Neural cell (in vitro differentiated cells): Measurements from ENCODE around the gene AKR1A1. TPM values are rescaled to one million over a fixed set of nuclear protein-coding genes. Genes with fewer than 3 reads are reported as not detected.

ENCODE experiments used
- H2AFZ ChIP-seq: fragments of 200-600, 300-800 bp; sonication (generic), shearing (Covaris generic); 2 replicates; pipeline ENCODE4 v1.6.0; 2014; ENCODE audit warnings: low read depth, mild to moderate bottlenecking, antibody characterized with exemption, low read length, moderate library complexity
- H3F3A ChIP-seq: fragments of 200-600 bp; shearing (Covaris generic); 2 replicates; pipeline ENCODE4 v1.6.1; 2016; ENCODE audit warnings: mild to moderate bottlenecking, moderate library complexity, mixed read lengths, antibody characterized with exemption, low read length; ENCODE audit not compliant: insufficient read depth, poor library complexity, severe bottlenecking
- H3K27ac ChIP-seq: fragments of 200-600, 300-800 bp; sonication (generic), shearing (Covaris generic); 2 replicates; pipeline ENCODE4 v1.5.1; 2014; ENCODE audit warnings: mild to moderate bottlenecking, low read length, moderate library complexity
- H3K27me3 ChIP-seq: fragments of 300-800, 200-600 bp; sonication (generic), shearing (Covaris generic); 2 replicates; pipeline ENCODE4 v1.6.0; 2014; ENCODE audit warnings: mild to moderate bottlenecking, low read depth, low read length, moderate library complexity; ENCODE audit not compliant: insufficient read depth
- H3K36me3 ChIP-seq: fragments of 300-800, 200-600 bp; sonication (generic), shearing (Covaris generic); 2 replicates; pipeline ENCODE4 v1.5.1; 2014; ENCODE audit warnings: mild to moderate bottlenecking, antibody characterized with exemption, low read length, moderate library complexity; ENCODE audit not compliant: insufficient read depth
- H3K4me2 ChIP-seq: fragments of 300-800, 200-600 bp; sonication (generic), shearing (Covaris generic); 2 replicates; pipeline ENCODE4 v1.6.0; 2014; ENCODE audit warnings: mild to moderate bottlenecking, low read length
- H3K4me3 ChIP-seq: fragments of 300-800, 200-600 bp; sonication (generic), shearing (Covaris generic); 2 replicates; pipeline ENCODE4 v1.5.1; 2014; ENCODE audit warnings: mild to moderate bottlenecking, low read length, moderate library complexity
- H3K79me2 ChIP-seq: fragments of 200-600 bp; shearing (Covaris generic); replicated peaks from 2 replicates; pipeline ENCODE4 v1.6.0; 2014; ENCODE audit warnings: mild to moderate bottlenecking, low read length, moderate library complexity; ENCODE audit not compliant: insufficient read depth
- H3K9ac ChIP-seq: fragments of 300-800, 200-600 bp; sonication (generic), shearing (Covaris generic); 2 replicates; pipeline ENCODE4 v1.6.1; 2016; ENCODE audit warnings: mild to moderate bottlenecking, low read length, mixed read lengths
- H3K9me2 ChIP-seq: fragments of 200-600 bp; shearing (Covaris generic); 2 replicates; pipeline ENCODE4 v1.6.1; 2016; ENCODE audit warnings: mild to moderate bottlenecking, low read length, mixed read lengths; ENCODE audit not compliant: insufficient read depth
- H3K9me3 ChIP-seq: fragments of 200-600, 300-800 bp; sonication (generic), shearing (Covaris generic); 2 replicates; pipeline ENCODE4 v1.6.1; 2016; ENCODE audit warnings: mild to moderate bottlenecking, mixed run types, low read length, moderate library complexity, mixed read lengths
- H4K20me1 ChIP-seq: fragments of 200-600 bp; shearing (Covaris generic); 2 replicates; pipeline ENCODE4 v1.6.1; 2016; ENCODE audit warnings: mild to moderate bottlenecking, mixed run types; ENCODE audit not compliant: insufficient read depth
- EP300 ChIP-seq: fragments of 450-650 bp; conservative IDR thresholded peaks from 2 replicates; pipeline ENCODE4 v1.6.1; 2014; ENCODE audit warnings: antibody characterized with exemption, mild to moderate bottlenecking, moderate library complexity; ENCODE audit not compliant: poor library complexity, severe bottlenecking
- EZH2 ChIP-seq: fragments of 200-600, 300-800 bp; shearing (Covaris generic), sonication (generic); IDR thresholded peaks from 2 replicates; pipeline ENCODE4 v1.6.1; 2014; ENCODE audit warnings: antibody characterized with exemption, low read length, borderline replicate concordance, mild to moderate bottlenecking; ENCODE audit not compliant: insufficient read depth, poor library complexity, severe bottlenecking
- MXI1 ChIP-seq: fragments of 450-650 bp; conservative IDR thresholded peaks from 2 replicates; pipeline ENCODE4 v1.6.1; 2014; ENCODE audit warnings: antibody characterized with exemption, mild to moderate bottlenecking; ENCODE audit not compliant: poor library complexity, severe bottlenecking
- POLR2AphosphoS5 ChIP-seq: IDR thresholded peaks from 2 replicates; pipeline ENCODE4 v1.6.1; 2012
- RAD21 ChIP-seq: fragments of 450-650 bp; conservative IDR thresholded peaks from 2 replicates; pipeline ENCODE4 v1.6.1; 2014; ENCODE audit warnings: antibody characterized with exemption, mild to moderate bottlenecking, moderate library complexity
- REST ChIP-seq: IDR thresholded peaks from 2 replicates; pipeline ENCODE4 v1.6.1; 2012; ENCODE audit warnings: borderline replicate concordance
- SMC3 ChIP-seq: fragments of 450-650 bp; conservative IDR thresholded peaks from 2 replicates; pipeline ENCODE4 v1.6.1; 2014; ENCODE audit warnings: antibody characterized with exemption, mild to moderate bottlenecking, moderate library complexity; ENCODE audit not compliant: poor library complexity
- TAF1 ChIP-seq: IDR thresholded peaks from 2 replicates; pipeline ENCODE4 v1.6.1; 2012; ENCODE audit warnings: low read depth
- polyA plus RNA-seq: library from polyadenylated mRNA; depleted of rRNA; stranded (reverse); fragments of >200 nt; gene quantifications from 2 replicates; pipeline ENCODE4 v1.2.3, GENCODE V29; 2014
- TF ChIP-seq, protein P1 (sequence below): fragments of 450-650 bp; IDR thresholded peaks from 2 replicates; pipeline ENCODE4 v1.5.1; 2014; ENCODE audit warnings: antibody characterized with exemption, mild to moderate bottlenecking, moderate library complexity; ENCODE audit not compliant: poor library complexity, severe bottlenecking

Gene AKR1A1
- polyA plus RNA-seq, 1 donor from 2014 or later: 170 TPM

- no peak overlapping the region for H3K9ac ChIP-seq
- H2AFZ ChIP-seq: no peak overlapping the region
- TF ChIP-seq EZH2 (no peak), EP300 (no peak), REST (no peak), SMC3 (no peak), RAD21 (no peak), TAF1 (no peak), MXI1 (no peak), POLR2AphosphoS5 (no peak)
- TF ChIP-seq, protein P1, sequence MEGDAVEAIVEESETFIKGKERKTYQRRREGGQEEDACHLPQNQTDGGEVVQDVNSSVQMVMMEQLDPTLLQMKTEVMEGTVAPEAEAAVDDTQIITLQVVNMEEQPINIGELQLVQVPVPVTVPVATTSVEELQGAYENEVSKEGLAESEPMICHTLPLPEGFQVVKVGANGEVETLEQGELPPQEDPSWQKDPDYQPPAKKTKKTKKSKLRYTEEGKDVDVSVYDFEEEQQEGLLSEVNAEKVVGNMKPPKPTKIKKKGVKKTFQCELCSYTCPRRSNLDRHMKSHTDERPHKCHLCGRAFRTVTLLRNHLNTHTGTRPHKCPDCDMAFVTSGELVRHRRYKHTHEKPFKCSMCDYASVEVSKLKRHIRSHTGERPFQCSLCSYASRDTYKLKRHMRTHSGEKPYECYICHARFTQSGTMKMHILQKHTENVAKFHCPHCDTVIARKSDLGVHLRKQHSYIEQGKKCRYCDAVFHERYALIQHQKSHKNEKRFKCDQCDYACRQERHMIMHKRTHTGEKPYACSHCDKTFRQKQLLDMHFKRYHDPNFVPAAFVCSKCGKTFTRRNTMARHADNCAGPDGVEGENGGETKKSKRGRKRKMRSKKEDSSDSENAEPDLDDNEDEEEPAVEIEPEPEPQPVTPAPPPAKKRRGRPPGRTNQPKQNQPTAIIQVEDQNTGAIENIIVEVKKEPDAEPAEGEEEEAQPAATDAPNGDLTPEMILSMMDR: no peak
- peaks cover 16% of the 10 kb centered on the region for H3K79me2 ChIP-seq
- H3K27ac ChIP-seq: no peak overlapping the region
- H3K9me3 ChIP-seq: no peaks in the 10 kb centered on the region
- no peaks in the 10 kb centered on the region for H3K9me2 ChIP-seq
- H3K4me3 ChIP-seq: peak overlapping the region; percentile 79
- no peak overlapping the region for H3K4me2 ChIP-seq
- H3K27me3 ChIP-seq: no peaks in the 10 kb centered on the region
- H3K36me3 ChIP-seq: no peaks in the 10 kb centered on the region
- H3F3A ChIP-seq: no peaks in the 10 kb centered on the region
- H4K20me1 ChIP-seq: no peaks in the 10 kb centered on the region
Measured at GRCh38 chr1:45552331-45552730, 1.7 kb downstream of the AKR1A1 start.

DNA sequence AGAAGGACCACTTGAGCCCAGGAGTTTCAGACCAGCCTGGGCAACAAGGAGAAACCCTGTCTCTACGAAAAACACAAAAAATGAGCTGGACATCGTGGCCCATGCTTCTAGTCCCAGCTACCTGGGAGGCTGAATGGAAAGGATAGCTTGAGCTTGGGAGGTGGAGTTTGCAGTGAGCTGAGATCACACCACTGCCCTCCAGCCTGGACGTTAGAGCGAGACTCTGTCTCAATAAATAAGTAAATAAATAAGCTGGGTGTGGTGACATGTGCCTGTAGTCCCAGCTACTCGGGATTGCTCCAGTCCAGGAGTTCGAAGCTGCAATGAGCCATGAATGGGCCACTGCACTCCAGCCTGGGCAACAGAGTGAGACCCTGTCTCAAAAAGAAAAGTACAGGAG is 3.6 kb downstream of the AKR1A1 start:
- Histone ChIP-seq H3K4me2 (no peak overlapping the region), H2AFZ (no peak overlapping the region), H3K79me2 (peaks cover 16% of the 10 kb centered on the region), H3K4me3 (no peak overlapping the region), H3F3A (no peaks in the 10 kb centered on the region), H4K20me1 (no peaks in the 10 kb centered on the region), H3K9ac (no peak overlapping the region), H3K27ac (no peak overlapping the region), H3K9me2 (no peaks in the 10 kb centered on the region), H3K27me3 (no peaks in the 10 kb centered on the region), H3K9me3 (no peaks in the 10 kb centered on the region), H3K36me3 (no peaks in the 10 kb centered on the region)
- TF ChIP-seq, protein P1: no peak
- TF ChIP-seq TAF1 (no peak), EP300 (no peak), EZH2 (no peak), POLR2AphosphoS5 (no peak), RAD21 (no peak), SMC3 (no peak), REST (no peak), MXI1 (no peak)
